CD4-positive, alpha-beta T cell treated with Interferon gamma for 1 hour (primary cell): ENCODE results near the gene ECE1.

ENCODE experiments used
- DNase-seq: peaks from one replicate; pipeline ENCODE4 v3.0.0-alpha.2; 2020

Gene ECE1

DNA sequence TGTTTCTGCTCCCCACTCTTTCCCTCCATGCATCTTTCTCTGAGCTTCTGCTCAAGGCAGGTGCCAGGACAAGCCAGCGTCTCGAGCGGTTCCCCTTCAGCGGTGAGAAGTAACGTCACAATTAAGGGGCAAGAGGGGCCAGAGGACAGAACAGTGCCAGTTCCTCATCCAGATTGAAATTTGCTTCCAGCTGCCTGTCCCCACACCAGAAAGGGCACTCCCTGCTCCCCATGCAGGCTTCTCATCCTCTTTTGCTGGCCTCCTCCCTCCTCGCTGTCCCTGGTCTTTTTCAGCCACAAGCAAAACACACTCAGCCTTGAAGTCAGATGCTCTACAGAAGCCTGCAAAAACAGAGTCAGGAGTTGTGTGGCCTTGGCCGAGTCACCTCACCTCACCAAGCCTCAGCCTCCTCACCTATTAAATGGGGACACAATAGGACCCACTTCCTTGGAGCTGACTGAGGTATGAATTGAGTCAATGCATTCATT lies 35.0 kb upstream of the ECE1 start:
- DNase-seq = peak; percentile 53

DNA sequence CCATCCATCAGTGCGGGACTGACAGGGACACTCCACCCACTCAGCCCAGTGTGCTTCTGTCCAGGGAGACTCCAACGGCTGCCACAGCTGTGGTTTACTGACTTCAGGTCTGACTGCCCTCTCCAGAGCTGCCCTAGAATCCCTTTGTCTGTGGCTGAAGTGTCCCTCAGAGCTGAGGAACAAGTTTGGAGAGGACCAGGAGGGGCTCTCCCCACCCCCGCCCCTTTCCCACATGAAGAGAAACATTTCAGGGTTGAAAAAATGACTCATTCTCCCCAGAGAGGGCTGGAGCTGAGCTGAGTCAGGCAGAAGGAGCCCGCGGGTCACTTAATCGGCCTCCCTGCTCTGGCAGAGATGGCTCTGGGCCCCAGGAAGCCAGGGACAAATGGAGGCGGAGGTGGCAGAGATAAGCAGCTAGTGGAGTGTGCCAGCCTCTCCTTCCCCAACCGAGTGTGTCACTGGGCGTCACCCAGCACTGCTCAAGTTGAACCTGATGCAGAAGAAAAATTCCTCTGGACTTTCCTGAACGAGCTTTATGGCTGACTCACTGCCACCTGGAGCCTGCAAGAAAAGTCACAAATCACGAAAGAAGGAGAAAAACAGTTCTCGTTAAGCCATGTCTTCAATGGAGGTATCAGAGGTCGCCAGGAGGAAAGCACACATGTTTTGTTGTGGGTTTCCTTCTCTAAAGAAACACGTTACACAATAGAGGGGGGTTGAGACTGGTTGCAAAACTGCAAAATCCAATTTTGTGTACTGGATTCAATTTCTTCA lies 34.3 kb upstream of the ECE1 start:
- peak; percentile 65 for DNase-seq

DNA sequence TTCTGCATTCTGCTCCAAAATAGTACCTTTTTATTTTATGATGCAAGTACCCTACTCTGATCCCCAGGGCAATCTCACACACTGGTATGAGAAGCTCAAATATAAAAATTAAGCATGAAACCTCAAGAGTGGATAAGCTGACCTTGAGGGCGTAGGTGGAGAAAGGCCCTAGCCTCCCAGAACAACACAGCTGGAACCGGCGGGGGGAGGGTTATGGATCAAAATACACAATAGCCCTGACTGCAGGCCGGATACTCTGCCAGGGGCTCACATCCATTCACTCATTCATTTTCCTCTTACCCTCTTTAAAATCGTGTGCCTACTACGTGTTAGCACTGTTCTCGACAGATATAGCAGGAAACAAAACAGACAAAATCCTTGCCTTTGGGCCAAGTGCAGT lies 32.8 kb upstream of the ECE1 start:
- no peak for DNase-seq

DNA sequence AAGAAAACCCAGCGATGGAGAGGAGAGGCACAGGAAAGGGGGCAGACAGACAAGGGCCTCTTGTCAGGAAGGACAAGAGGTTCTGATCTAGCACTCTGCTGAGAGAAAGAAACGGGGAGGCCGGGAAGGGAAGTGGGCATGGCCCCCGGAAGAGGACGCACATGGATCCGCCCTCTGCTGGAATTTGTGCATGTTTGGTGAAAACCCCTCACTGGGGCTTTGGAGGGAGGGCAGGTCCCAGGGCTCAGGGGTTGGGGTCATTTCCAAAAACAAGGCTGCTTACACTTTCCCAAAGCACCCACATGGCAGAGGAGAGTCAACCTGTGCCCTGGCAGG lies 32.4 kb upstream of the ECE1 start:
- no peak for DNase-seq

DNA sequence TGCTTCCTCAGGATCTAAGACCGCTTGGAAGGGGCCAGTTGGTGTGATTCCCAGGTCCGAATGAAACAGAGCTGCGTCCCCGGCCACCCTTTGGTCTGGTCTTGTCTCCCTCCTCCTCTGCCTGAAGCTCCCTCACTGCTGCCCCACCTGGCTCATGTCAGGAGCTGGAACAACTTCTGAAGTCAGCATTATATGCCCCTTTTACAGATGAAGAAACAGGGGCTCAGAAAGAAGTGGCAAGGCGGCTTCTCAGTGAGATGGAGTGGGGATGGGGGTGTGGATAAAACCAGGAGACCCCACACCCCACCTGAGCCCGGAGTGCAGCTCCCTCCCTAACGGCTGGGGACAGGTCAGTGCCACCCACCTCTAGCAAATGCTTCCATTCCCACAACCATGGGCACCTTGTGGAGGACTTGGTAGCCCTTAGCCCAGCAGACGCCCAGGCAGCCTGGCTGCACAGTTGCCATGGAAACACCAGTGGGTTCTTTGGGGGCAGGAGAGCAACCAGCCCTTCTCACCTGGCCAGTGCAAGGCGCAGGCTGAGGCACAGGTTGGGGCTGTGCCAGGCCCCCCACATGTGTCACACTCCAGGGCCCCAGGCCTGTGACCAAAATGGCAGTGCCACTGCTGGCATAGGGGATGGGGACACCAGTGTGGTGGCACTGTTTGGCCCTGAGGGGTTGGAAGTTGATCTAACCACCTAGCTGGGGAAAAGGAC lies 31.9 kb upstream of the ECE1 start:
- DNase-seq = no peak

DNA sequence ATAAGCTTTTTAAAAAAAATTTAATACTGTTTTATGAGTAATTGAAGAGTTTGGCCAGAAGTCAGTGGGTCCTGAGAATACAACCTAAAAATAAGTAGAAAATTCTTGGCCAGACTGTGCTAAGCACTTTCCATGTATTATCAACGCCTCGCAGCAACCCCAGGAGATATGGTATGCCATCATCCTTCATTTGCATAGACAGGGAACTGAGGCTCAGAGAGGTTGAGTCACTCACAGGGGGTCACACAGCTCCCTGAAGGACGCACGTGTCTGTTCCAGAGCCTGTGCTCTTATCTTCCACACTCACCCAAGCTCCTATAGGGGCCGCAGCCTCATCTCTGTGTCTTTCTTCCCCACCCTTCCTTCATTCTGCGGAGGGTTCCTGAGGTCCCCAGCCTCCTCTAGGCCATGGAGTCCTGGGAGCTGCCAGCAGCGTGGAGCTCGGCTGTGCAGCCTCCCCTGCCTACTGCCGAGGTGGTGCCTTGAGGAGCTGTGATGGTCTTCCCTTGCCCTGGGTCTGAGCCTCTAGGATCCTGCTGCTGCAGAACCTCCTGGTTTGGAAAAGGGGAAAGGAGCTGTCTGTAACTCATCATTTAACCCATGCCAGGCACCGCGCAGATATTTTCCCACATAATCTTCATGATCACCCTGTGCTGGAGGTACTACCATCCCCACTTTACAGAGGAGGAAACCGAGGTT lies 30.3 kb upstream of the ECE1 start:
- no peak for DNase-seq

DNA sequence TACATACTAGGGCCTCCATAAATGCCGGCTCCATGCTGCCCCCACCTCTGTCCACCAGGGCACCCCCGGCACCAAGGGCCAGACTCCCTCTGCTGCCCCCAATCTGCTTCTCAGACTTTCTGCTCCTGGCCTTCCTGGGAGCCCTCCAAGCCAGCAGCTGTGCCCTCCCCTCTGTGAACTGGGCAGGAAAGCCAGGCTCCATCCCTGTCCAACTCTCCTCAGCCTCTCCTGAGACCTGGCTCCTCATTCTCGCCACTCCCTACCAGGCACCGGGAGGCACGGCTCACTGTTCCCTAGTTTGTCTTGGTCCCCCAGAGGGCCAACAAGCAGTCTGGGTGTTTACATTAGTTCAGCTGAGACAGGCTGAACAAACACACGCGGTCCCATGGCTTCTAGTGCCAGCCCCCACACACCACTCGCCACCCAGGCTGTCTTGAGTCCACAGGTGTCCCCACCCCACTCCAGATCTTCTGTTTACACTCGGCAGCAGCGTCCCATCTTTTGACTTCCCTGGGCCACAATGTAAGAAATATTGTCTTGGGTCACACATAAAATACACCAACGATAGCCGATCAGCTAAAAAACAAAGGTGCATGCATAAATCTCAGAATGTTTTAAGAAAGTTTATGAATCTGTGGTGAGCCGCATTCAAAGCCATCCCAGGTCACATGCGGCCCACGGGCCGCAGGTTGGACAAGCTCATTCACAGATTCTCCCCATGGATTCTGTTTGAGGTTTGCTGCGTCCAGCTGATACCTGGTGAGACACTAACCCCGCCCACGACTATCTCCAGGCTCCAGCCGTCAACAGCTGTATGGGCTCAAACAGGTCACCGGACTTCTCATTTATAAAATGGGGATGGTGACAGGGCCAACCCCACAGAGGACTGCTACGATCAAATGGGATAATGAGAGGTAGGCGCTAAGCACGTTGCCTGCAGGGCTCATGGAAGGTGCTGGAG lies 29.5 kb upstream of the ECE1 start:
- no peak for DNase-seq

DNA sequence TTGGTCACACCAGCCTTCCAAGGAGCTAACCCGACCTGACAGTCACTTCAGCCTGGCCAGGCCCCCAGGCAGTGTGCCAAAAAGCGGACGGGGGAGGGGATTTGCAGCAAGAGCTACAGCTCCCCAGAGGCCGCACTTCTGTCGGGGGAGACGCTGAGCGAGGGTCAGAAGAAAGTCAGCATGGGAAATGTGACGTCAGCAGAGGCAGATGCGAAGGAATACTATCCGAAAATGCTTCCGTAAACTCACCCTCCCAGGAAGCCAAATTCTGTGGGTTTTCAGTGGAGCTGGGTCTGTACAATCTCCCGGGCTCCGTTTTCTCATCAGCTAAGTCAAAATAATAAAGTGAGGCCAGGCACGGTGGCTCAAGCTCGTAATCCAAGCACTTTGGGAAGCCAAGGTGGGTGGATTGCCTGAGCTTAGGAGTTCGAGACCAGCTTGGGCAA lies 28.5 kb upstream of the ECE1 start:
- DNase-seq = no peak

DNA sequence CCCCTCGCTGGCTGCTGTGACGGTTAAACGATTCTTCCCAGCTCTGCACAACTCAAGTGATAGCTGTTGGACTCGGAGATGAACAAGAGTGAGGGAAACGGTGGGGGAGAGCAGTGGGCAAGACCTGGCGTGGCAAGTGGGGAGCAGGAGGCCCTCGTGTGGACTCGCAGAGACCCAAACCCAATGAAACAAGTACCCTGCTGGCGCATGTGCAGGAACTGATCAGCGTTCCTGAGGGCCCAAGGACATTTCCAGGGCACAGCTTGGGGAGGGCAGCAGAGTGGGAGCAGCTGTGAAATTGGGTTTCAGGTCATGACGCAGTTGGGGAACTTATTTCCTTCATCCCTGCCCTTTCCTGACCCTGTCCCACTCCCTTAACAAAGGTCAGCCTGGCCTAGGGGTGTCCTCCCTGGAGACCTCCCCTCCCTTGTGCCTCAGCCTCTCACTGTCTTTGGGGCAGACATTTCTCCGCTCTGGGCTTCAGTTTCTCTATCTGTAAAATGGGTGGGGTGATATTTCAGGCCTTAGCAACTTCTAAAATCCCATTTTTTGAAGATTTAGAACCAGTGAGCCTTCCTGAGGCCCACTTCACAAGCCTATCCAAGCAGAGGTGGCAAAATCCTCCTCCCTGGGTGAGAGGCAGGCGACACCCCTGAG lies 27.9 kb upstream of the ECE1 start:
- no peak for DNase-seq

DNA sequence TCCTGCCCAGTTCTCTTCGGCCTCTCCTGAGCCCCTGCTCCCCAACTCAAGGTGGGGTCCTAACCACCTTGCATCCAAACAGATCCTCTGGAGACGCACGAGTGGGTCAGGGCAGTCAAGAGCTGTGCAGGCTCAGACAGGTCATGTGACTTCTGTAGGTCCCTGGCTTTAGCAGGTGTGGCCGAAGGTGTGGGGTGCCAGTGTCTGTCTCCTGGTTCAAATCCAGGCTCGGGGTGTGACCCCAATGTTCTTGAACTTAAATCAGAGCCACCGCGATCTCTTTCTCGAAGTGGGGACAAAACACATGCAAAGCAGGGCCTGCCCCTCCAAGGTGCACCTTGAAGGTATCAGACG lies 27.4 kb upstream of the ECE1 start:
- DNase-seq = no peak

DNA sequence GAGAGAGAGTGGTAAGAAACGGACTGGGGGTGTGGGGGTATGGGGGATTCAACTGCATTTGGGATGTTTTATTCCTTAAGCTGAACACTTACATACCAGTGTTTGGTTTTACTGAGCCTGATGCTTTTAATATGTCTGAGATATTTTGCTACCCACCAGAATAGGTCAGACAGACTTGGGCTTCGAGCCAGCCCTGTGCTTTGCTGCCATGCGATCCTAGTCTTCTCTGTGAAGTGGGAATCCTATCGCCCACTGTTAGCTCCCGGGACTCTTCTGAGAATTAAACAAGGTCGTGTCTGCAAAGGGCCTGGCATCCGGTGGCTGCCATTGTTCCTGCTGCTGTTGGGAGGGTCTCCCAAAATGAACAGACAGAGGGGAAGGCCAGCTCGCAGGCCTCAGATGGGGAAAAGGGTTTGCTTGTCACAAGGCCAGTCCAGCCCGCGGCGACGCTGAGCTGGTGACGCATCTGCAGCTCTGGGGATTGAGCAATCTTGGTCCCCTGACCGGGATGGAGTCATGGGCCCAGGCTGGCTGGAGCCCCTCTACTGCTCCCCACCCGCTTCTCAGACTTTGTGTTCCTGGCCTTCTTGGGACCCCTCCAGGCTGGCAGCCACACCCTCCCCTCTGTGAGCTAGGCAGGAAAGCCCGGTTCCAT lies 26.9 kb upstream of the ECE1 start:
- peak; percentile 63 for DNase-seq

DNA sequence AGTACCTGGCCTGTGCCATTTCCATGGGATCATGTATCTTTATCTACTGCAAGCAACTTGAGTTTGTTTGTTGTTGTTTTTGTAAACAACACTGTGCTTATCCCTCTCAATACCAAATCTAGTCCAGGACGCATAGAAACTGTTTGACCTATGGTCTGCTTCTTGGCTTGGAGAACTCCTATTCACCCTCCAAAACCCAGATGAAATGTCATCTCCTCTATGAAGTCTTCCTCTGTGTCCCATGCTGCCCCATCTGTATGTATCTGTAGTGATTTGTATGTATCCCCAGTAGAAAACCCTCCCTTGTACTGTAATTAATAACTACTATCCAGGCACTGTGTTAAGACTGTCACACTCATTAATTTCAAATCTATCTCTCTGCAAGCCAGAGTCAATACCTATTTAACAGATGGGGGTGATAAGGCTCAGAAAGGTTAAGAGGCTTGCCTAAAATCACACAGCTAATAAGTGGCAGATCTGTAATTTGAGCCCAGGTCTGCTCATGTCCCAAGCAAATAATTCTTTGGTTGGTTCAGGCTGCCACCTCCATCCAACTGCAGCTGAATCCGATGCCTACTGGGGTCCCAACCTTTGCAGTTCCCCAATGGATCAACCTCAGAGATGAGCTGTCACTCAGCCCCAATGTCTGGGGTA lies 24.6 kb upstream of the ECE1 start:
- DNase-seq = no peak

DNA sequence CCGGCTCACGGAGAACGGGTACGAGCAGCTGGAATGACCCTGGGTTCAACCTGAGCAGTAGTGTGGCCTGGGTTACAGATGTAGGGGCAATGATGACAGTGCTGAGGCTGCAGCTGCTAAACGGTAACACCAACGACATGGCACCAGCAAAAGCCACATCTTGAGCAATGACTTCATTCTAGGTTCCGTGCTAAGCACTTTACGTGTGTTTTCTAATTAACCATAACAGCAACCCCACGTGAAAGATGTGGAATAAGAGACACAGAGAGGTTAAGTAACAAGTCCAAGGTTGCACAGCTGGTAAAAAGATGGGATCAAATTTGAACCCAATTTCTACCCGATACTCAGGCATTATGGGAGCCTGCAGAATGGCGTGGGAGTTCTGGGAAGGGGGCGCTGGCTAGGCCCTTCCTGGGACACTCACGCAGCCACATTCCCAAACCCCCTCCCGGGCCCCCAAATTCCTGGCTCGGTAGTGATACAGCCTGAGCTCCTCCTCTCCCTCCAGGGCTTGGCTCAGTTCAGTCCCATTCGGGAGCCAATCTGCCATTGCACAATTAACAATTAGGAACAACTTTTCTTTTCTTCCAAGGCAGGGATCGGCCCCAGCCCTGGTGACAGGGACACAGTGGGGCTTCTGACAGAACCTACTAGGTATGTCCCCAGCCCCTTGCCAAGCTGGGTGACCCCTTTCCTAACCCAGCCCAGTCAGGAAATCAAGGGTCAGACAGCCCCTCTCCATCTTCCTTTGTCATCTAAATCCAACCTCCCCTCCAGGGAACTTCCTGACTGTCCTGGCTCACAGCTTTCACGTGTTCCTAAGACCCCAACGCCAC lies 23.8 kb upstream of the ECE1 start:
- DNase-seq = no peak

DNA sequence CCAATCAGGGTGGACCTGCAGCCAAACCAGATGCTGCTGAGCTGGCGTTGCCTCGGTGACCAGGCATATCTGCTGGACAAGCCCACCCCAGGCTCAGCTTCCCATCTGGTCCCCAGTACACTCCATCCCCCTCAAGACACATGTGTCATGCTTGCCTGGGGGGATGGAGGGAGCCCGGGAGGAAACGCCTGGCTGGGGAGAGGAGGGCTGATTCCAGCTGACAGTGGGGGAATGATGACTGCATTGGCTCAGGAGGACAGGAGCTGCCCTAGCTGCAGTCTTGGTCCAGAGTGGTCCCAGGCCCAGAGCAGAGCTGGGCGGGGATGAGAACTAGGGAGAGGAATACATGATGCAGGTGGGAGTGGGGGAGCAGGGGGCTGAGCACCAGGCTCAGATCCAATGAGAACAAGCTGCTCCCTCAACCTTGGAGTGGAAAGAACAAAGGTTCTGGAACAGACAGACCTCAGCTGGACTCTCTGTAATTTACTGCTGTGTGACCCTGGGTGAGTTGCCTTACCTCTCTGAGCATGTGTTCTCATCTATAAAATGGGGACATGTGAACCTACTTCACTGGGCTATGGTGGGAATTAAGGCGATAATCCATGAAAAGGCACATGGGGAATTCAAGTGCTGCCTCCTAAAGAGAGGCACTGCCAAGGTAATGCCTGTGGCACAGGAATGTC lies 23.1 kb upstream of the ECE1 start:
- DNase-seq = no peak

DNA sequence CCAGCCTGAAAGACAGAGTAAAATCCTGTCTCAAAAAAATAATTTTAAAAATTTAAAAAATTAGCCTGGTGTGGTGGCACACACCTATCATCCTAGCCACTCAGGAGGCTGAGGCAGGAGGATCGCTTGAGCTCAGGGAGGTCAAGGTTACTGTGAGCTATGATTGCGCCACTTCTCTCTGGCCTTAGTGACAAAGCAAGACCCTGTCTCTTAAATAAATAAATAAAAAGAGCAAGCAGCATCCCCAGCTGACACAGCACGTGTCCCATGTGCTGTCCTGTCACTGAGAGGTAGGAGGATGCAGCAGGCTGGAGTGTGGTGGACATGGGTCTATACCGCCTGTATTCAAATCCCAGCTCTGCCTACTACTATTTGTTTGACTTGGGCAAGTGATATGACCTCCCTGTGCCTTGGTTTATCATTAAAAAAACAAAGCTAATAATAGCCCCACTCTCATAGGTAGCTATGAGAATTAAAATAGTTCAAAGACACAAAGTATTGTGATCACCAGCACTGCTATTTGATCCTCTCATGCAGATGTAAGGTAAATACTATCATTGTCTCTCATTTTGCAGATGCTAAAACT lies 22.2 kb upstream of the ECE1 start:
- DNase-seq = no peak

DNA sequence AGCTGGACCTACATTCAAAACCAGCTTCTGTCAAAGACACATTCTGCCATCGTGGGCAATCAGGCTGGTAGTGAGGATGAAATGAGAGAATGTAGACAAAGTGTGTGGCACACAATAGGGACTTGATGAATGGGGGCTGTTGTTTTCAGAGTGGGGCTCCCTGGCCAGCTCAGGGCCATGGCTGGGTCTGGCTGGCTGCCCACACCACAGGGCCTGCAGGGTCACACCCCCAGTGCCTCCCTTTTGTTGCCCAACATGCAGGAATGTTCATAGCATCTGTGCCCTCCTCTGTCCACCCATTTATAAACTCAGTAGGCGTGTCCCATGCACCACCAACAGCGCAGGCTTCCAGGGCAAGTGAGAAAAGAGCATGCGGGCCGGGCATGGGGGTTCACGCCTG lies 20.8 kb upstream of the ECE1 start:
- no peak for DNase-seq

DNA sequence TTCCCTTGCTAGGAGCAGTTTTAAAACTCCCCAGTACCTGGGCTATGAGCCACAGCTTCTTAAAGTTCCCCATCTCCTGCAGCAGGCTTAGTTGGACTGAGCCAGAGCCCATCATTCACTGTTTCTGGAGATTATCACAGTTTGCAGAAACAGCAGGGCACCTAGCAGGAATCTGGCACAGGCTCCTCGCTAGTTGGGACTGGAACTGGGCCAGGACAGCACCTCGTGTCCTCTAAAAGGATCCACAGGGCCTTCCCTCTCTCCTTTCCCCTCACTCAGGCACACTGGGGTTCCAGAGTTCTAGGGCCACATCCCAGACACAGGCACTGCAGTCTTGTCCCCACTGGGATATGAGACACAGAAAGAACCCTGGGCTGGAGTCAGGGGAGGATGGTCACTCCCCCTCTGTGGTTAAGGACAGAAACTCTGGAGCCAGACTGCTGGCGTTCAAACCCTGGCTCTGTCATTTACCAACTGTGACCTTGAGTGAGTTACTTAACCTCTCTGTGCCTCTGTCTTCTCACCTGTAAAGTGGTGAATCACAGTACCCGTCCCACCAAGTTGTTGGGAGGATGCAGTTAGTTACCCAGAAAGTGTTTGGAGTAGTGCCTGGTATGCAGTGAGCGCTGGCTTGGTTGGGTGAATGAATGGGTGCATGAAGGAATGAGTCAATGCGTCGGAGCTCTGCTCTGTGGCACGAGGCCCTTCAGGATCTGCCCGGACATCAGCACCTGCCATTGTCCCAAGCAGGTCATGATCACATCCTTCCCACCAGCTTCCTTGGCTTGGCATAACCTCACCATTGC lies 18.8 kb upstream of the ECE1 start:
- DNase-seq = no peak

DNA sequence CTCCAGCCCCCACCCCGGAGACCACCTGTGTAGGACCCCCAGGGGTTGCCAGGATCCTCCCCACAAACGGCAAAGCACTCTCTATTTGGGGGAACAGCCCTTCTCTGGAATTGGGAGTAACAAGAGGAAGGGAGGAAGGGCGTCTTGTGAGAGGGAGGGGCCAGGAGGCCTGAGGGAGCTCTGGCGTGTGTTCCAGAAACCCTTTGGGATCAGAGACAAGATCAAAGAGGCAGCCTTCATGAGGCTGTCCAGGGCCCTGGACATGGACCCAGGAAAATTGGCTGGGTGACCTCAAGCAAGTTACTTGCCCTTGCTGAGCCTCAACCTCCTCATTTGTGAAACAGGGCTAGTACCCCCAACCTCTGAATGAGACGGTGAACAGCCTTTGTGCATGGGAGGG lies 18.1 kb upstream of the ECE1 start:
- DNase-seq = no peak
